Chondrocyte (in vitro differentiated cells): ENCODE measurements around the gene CST1. TPM values are rescaled to one million over a fixed set of nuclear protein-coding genes. Genes with fewer than 3 reads are reported as not detected.
"Not testable (repeated sequence)": the region's sequence is repeated elsewhere in the genome, so short reads cannot be mapped to it uniquely, and the experiment has no call there.

ENCODE experiments used
- DNase-seq: peaks from one replicate; pipeline ENCODE4 v3.0.0; 2021; ENCODE audit warnings: mixed read lengths, low spot score
- H3K27ac Mint-ChIP-seq: one replicate; pipeline ENCODE4 v1.8.0; 2021; ENCODE audit warnings: mild to moderate bottlenecking, moderate library complexity, mixed read lengths; ENCODE audit not compliant: unreplicated experiment
- H3K27me3 Mint-ChIP-seq: 2 replicates; pipeline ENCODE4 v1.8.0; 2021; ENCODE audit warnings: low read depth, mixed read lengths
- H3K36me3 Mint-ChIP-seq: 2 replicates; pipeline ENCODE4 v1.8.0; 2021; ENCODE audit warnings: low read depth, mixed read lengths
- H3K4me1 Mint-ChIP-seq: 2 replicates; pipeline ENCODE4 v1.8.0; 2021; ENCODE audit warnings: low read depth, mild to moderate bottlenecking, mixed read lengths
- H3K4me3 Mint-ChIP-seq: one replicate; pipeline ENCODE4 v1.8.0; 2021; ENCODE audit warnings: mild to moderate bottlenecking, moderate library complexity, mixed read lengths; ENCODE audit not compliant: unreplicated experiment
- H3K9me3 Mint-ChIP-seq: 2 replicates; pipeline ENCODE4 v1.8.0; 2021; ENCODE audit warnings: low read depth, mixed read lengths
- CTCF ChIP-seq: fragments of 200-600 bp; sonication (generic); IDR thresholded peaks from 2 replicates; pipeline ENCODE4 v1.5.0; 2021; ENCODE audit warnings: antibody characterized with exemption, mild to moderate bottlenecking, moderate library complexity
- total RNA-seq: library from RNA; stranded (reverse); gene quantifications from 3 replicates; pipeline ENCODE4 v1.2.1, GENCODE V29; 2021

The CST1 gene
- total RNA-seq, 1 donor from 2014 or later = not detected

GRCh38 chr20:23725102-23725501, 25.6 kb downstream of the CST1 start:
- peaks cover 29% of the 10 kb centered on the region for H3K27me3 Mint-ChIP-seq
- no peak for TF ChIP-seq CTCF
- no peak overlapping the region for H3K27ac Mint-ChIP-seq
- H3K4me1 Mint-ChIP-seq = no peaks in the 10 kb centered on the region
- no peak for DNase-seq
- no peaks in the 10 kb centered on the region for H3K9me3 Mint-ChIP-seq
- no peaks in the 10 kb centered on the region for H3K36me3 Mint-ChIP-seq
- no peak overlapping the region for H3K4me3 Mint-ChIP-seq

GRCh38 chr20:23723659-23724307, 27.0 kb downstream of the CST1 start:
- H3K9me3 Mint-ChIP-seq, DNase-seq, H3K36me3 Mint-ChIP-seq, H3K27ac Mint-ChIP-seq, H3K4me1 Mint-ChIP-seq, H3K4me3 Mint-ChIP-seq: not testable (repeated sequence)
- peaks cover 31% of the 10 kb centered on the region for H3K27me3 Mint-ChIP-seq
- TF ChIP-seq CTCF = peak; percentile 74

- not testable (repeated sequence) for DNase-seq, H3K36me3 Mint-ChIP-seq
- H3K27me3 Mint-ChIP-seq = peaks cover 26% of the 10 kb centered on the region
Measured at GRCh38 chr20:23722851-23723250, 27.9 kb downstream of the CST1 start.

GRCh38 chr20:23721962-23722361, 28.8 kb downstream of the CST1 start:
- Mint-ChIP-seq H3K4me1 (no peaks in the 10 kb centered on the region), H3K36me3 (no peaks in the 10 kb centered on the region), H3K9me3 (peaks cover 2% of the 10 kb centered on the region), H3K27me3 (peaks cover 31% of the 10 kb centered on the region), H3K27ac (no peak overlapping the region), H3K4me3 (no peak overlapping the region)
- no peak for TF ChIP-seq CTCF
- DNase-seq = no peak

More at GRCh38 chr20:23722851-23723250, 27.9 kb downstream of the CST1 start:
- not testable (repeated sequence) for H3K27ac Mint-ChIP-seq, H3K9me3 Mint-ChIP-seq, H3K4me3 Mint-ChIP-seq, H3K4me1 Mint-ChIP-seq

- H3K36me3 Mint-ChIP-seq, H3K27ac Mint-ChIP-seq, H3K9me3 Mint-ChIP-seq, DNase-seq, H3K4me3 Mint-ChIP-seq, H3K4me1 Mint-ChIP-seq: not testable (repeated sequence)
- H3K27me3 Mint-ChIP-seq = peaks cover 36% of the 10 kb centered on the region
Measured at GRCh38 chr20:23719351-23719750, 31.4 kb downstream of the CST1 start.

- peaks cover 18% of the 10 kb centered on the region for H3K27me3 Mint-ChIP-seq
- H3K27ac Mint-ChIP-seq, H3K9me3 Mint-ChIP-seq, DNase-seq, H3K4me3 Mint-ChIP-seq, H3K4me1 Mint-ChIP-seq, H3K36me3 Mint-ChIP-seq: not testable (repeated sequence)
Measured at GRCh38 chr20:23711778-23712177, 39.0 kb downstream of the CST1 start.

- Mint-ChIP-seq H3K36me3 (no peaks in the 10 kb centered on the region), H3K4me1 (no peaks in the 10 kb centered on the region), H3K4me3 (no peak overlapping the region), H3K9me3 (no peaks in the 10 kb centered on the region), H3K27ac (no peak overlapping the region), H3K27me3 (peaks cover 19% of the 10 kb centered on the region)
- DNase-seq = no peak
- no peak for TF ChIP-seq CTCF
Measured at GRCh38 chr20:23710771-23711170, 40.0 kb downstream of the CST1 start.
